GM19455 (cell line): Measurements from ENCODE around the gene DCC.

Experiments
- ATAC-seq: cut with Tn5 transposase; IDR thresholded peaks from one replicate; pipeline ENCODE4 v1.9.1; 2021; ENCODE audit not compliant: unreplicated experiment

DCC gene

DNA sequence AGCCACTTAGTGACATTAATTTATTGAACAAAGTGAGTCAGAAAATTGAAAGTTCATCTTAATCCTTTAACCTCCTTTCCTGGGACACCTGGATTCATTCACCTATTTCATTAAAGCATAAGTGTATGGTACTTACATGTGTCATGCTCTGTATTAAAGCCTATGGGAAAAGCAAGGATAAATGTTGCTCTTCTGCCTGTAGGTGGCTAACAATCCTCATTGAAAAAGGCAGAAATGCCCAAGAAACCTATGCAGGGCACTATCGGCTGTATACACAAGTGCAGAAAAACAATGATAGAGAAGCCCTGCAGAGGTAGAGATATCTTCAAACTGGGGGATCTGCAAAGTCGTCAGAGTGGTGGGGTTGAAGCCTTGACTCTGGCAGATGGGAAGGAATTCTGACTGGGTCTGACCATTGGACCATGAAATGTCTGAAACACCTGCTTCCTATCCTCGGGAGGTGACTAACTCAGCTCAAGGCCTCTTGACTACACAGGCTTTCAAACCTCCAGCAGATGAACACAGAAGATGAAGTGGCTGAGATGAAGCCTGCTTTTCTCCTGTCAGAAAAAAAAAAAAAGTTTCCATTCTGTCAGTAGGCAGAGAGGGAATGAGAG, 83.1 kb downstream of the DCC start:
- ATAC-seq: no peak

DNA sequence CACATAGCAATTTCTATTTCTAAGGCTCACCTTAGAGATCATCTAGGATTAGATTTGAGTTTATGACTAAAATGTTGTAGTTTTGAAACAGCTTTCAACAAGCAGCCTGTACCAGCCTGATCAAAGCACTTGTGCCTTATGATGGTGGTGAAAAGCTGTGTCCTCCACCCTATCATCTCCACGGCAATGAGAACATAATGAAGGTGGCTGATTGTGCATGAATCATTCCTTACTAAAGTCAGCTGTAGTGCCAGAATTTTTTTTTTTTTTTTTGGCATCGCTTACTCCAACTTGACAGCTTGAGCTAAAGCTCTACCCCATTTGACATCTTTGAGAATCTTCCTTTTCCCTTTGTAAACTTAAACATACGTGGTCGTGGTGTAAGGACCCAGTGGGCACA, 86.0 kb downstream of the DCC start:
- ATAC-seq: no peak

- no peak for ATAC-seq
Observed at GRCh38 chr18:52426462-52426861, 86.5 kb downstream of the DCC start.

GRCh38 chr18:52427521-52428175, 87.7 kb downstream of the DCC start:
- no peak for ATAC-seq

DNA sequence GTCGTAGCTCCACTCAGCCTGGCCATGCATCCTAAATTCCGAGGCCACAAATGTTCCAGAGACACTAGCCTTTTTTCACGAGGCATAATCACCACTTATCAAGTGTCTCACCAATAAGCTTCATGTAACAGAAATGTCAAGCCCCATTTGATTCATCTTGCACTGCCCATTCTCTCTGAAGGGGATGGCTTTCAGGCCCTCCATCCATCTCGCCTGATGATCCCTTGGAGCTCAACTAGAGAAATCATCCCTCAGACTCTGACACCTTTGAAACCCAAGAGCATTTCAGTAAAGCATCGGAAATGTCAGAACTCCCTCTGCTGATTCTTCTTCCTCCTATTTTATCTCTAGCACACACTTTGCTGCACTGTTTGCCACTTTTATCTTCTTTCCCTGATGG, 91.7 kb downstream of the DCC start:
- no peak for ATAC-seq

- ATAC-seq: no peak
Observed at GRCh38 chr18:52433797-52434196, 93.8 kb downstream of the DCC start.

DNA sequence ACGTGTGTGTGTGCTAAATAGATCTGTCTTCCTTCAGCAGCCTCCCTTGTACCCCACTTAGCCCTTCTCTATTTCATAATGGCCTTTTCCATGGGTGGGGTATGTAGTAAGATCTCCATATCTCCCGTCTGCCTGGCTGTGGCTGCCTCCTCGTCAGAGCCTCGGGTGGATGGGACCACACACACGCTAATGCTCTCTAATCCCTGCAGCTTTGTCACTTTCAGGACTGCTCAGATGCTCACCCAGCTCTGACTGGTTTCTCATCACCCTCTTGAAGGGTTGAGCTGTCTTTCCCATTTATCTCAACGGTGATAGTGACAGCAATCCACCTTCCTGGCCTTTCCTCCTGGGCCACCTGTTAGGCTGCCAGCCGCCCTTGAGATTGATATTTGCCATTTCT, 95.3 kb downstream of the DCC start:
- no peak for ATAC-seq

DNA sequence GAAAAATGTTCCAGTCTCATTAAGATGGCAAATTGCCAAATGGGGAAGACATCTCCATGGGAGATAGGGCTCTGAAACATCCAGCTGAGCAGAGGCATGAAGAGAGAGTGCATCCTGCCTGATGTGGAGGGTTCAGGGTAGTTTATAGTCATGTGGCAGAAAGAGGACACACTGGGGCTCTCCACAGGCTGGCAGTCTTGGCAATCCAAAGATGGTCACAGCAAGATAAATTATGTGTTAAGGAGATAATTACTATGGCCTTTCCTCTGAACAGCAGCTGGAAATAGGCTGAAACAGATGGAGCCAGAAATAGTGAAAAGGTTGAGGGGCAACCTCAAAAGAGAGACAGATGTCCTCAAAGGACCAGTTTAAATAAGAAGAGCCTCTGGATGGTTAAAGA, 97.2 kb downstream of the DCC start:
- no peak for ATAC-seq

GRCh38 chr18:52439457-52439856, 99.5 kb downstream of the DCC start:
- ATAC-seq: no peak

DNA sequence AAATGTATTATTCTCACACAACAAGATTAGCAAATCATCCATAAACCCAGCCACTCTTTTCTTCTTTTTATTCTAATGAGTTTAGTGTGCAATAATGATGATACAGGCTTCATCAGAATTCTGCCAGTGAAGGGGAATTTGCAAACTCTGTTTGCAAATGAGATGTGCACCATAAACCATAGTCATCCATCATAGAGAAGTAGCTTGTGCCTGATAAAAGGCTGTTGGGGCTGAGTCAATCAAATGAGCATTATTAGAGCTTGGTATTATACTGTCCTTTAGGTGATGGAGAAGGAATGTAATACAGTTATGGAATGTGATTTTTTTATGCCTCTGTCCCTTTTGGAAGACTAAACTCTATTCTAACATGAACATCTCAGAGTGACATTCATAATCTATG, 101.8 kb downstream of the DCC start:
- no peak for ATAC-seq

DNA sequence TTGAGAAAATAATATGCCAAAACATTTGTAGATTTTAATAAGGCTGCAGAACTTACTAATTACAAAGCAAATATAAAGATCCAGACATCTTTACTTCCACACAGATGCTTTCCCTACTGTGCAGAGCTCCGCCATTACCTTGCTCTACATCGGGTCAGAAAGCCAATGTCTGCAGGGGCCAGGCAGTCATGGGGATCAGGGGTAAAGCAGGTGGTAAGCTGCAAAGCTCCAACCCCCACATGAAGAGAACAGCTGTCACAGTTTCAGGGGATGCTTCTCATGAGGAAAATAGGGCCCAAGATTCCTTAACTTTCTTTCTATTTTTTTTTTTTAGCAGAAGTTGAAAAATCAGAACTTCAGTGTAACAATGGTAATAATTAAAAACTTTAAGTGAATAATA, 102.7 kb downstream of the DCC start:
- no peak for ATAC-seq

DNA sequence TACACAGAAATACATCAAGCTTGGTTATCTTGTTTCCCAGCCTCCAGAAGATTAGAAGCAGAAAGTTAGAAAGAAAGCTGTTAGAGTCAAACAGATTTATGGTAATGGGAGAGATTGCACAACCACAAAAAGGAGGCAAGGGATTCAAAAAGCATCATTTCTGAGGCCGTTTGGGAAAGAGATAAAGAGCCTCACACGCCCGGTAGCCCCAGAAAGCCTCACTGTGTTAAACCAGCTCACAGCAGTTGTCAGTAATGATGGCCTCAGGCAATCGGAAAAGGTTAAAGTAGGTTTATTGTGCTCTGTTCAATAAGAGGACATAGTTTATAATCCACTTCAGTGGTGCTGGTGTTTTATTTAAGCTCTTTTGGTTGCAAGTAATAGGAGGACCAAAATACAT, 111.3 kb downstream of the DCC start:
- no peak for ATAC-seq

- no peak for ATAC-seq
Observed at GRCh38 chr18:52451851-52452250, 111.9 kb downstream of the DCC start.

DNA sequence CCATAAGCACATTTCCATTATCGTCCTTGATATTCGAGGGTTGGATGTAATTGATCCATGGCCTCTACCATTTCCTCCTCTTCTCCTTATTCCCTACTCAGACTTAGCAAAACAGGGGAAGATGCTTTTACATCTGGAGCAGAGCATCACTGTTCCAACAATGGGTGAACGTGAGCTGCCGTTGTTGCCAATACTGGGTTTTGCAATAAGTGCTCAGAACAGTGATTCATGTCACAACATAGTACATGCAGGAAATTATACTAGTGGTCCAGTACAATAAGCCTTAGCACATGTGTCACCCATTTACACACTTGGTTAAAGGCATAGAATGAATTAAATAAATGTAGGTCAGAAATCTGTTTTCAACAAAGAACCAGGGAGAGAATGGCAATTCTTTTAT, 112.4 kb downstream of the DCC start:
- ATAC-seq: no peak

- no peak for ATAC-seq
Observed at GRCh38 chr18:52459890-52460289, 119.9 kb downstream of the DCC start.

DNA sequence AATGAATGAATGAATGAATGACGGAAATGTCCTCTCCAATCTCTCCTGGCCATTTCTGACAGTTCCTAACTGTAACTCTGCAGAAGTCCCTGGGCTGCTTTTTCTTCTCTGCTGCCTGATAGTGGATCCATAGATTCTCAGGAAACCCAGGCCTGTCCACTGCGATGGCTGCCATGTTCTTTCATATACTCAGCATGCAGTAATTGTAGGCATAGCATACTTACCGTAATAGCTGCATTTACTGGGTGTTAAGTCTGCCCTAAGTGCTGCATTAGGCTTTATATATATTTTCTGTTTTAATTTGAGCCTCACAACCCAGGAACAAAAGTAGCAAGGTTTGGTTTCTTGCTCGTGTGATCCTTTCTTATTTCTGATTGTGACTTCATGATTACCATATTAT, 122.9 kb downstream of the DCC start:
- no peak for ATAC-seq

DNA sequence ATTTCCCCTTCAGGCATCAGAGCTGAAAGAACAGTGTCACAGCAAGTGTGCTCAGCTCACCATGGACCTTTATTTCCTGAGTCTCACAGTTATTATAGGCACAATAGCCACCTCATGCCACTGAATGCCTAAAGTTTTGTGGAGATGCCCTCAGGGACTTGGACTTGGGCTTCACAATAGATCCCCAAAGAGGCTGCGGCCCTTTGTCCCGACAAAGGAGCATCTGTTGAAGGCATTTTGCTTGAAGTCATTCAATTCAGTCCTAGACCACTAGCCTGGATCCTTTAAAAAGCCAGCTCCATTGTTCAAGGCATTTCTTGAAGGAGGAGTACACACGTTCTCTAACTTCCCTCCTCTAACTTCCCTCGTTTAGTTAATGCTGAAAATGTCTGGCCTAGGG, 125.4 kb downstream of the DCC start:
- ATAC-seq: no peak

DNA sequence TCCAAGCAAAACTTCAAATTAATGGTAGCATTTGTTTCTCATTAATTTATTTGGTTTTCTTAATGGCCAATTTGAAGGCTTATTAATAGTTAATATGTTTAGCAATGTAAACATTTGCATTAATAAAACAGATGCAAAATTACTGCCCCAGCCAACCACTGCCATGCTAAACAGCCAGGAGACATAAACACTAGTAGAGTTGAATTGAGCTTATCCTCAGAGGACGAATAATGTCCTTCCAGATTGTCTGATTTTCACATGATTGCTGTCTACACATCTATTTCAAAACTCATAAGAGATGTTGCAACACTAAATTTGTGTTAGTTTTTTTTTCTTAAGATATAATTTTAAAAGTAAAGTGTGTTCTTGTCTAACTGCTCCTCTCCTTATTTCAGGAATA, 128.5 kb downstream of the DCC start:
- no peak for ATAC-seq

DNA sequence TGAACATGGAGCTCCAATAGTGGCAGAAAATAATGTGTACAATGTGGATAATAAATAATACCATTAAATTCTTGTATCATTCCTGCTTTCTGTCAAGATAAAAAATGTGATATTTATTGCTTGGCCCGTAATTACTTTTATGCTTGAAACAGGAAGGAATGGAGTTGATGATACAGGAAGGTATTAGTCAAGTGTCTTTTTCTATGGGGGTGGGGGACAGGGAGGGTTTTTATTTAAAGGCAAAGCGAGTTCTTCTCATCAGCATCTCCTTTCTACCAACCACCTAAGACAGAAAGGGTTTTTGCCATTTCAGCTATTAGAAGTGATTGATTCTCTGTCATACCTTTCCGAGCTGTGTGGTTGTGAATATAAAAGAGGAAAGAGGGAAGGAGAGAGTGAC, 135.3 kb downstream of the DCC start:
- ATAC-seq: no peak

GRCh38 chr18:52481116-52481515, 141.1 kb downstream of the DCC start:
- no peak for ATAC-seq

- ATAC-seq: no peak
Observed at GRCh38 chr18:52484977-52485376, 145.0 kb downstream of the DCC start.

DNA sequence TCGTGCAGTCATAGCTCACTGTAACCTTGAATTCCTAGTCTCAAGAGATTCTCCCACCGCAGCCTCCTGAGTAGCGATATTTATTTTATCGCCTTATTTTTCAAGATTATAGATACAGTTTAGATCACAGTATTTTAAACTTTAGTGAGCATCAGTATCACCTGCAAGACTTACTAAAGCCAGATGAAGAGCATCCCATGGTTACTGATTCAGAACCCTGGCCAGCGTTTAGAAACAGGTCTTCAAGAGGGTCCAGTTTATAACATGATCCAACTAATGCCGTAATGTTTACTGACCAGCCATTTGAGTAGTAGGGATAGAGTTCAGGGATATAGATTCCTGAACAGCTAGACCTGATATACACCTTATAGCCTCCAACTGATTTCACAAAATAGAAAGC, 146.1 kb downstream of the DCC start:
- no peak for ATAC-seq
